Breast epithelium (tissue), 4 donors: ENCODE measurements around the gene SLC12A7. TPM values are rescaled to one million over a fixed set of nuclear protein-coding genes. Genes with fewer than 3 reads are reported as not detected.

Source experiments
- DNase-seq, 2 donors: peaks; one replicate each; pipeline ENCODE4 v3.0.0-alpha.2; 2019; ENCODE audit warnings: low spot score in 2 of 2
- H3K27ac ChIP-seq, 2 donors: fragments of 200-600 bp; sonication (generic) in 1 of 2; one replicate each; pipeline ENCODE4 v1.5.1; 2016 to 2019; ENCODE audit warnings: mild to moderate bottlenecking in 1 of 2
- H3K27me3 ChIP-seq, 2 donors: fragments of 200-600 bp; sonication (generic) in 1 of 2; one replicate each; pipeline versions ENCODE4 v1.5.1 to v1.6.0; 2017 to 2019; ENCODE audit warnings: control low read depth in 1 of 2, mild to moderate bottlenecking in 1 of 2
- H3K36me3 ChIP-seq: fragments of 200-600 bp; one replicate; pipeline ENCODE4 v1.5.1; 2019
- H3K4me1 ChIP-seq, 2 donors: fragments of 200-600 bp; sonication (generic); one replicate each; pipeline ENCODE4 v1.5.1; 2016 to 2019; ENCODE audit warnings: control low read depth in 1 of 2
- H3K4me3 ChIP-seq, 3 donors: fragments of 200-600 bp; sonication (generic); 1 replicate in 2 of 3; 2 replicates in 1 of 3; pipeline ENCODE4 v1.5.1; 2016 to 2019; ENCODE audit warnings: mild to moderate bottlenecking in 3 of 3, moderate library complexity in 2 of 3
- H3K9me3 ChIP-seq, 2 donors: fragments of 200-600 bp; sonication (generic) in 1 of 2; one replicate each; pipeline ENCODE4 v1.5.1; 2016 to 2019; ENCODE audit warnings: control low read depth in 1 of 2
- CTCF ChIP-seq, 3 donors: fragments of 450-650 bp; IDR thresholded peaks; one replicate each; pipeline ENCODE4 v1.5.1; 2016 to 2017; ENCODE audit warnings: antibody characterized with exemption in 3 of 3, mild to moderate bottlenecking in 3 of 3, moderate library complexity in 3 of 3
- POLR2A ChIP-seq: fragments of 450-650 bp; IDR thresholded peaks from one replicate; pipeline ENCODE4 v1.6.1; 2016; ENCODE audit warnings: antibody characterized with exemption, mild to moderate bottlenecking, moderate library complexity
- POLR2AphosphoS5 ChIP-seq, 3 donors: sonication (generic); formaldehyde crosslinking; IDR thresholded peaks; one replicate each; pipeline ENCODE4 v1.6.1; 2017; ENCODE audit warnings: antibody characterized with exemption in 3 of 3
- intact Hi-C: fragments of 100-400 bp; cut with DNase I; formaldehyde crosslinking; loops from one replicate; pipeline ENCODE4 v1.15.1; 2023; ENCODE audit warnings: low total_unique reads
- total RNA-seq, 3 donors: library from RNA; depleted of rRNA; stranded (reverse); fragments of >200 nt; gene quantifications; one replicate each; pipeline ENCODE4 v1.1.0, GENCODE V29; 2016

The SLC12A7 gene
- total RNA-seq, 3 donors from 2014 or later, result 21.4 to 31.5 (median 25.0) TPM

DNA sequence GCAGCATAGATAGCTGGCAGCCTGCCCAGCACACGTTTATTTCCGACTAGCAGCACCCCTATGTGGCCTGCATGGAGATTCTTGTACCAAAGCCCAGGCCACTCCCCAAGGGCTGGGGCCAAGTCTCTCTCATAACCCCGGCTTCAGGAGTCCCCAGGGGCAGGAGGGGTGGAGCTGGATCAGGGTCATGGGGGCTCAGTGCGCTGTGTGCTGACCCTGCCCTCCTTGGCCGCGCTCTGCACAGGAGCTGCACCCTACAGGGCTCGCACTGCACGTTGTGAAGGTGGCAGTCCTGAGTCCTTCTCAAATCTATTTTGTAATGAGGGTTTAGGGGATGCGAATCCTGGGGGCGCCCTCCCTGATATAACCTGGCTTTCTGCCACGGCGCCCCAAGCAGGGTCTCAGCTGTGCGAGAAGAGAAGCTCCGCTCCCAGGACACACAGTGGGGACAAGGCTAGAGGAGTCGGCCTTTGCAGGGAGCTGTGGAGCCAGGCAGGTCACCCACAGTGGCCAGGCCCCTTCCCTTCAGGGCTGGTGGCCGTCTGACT, 74.7 kb downstream of the SLC12A7 start:
- no peak overlapping the region for H3K4me3 ChIP-seq
- no peaks in the 10 kb centered on the region for H3K27me3 ChIP-seq
- no peaks in the 10 kb centered on the region for H3K36me3 ChIP-seq
- TF ChIP-seq POLR2AphosphoS5 (IDR thresholded peaks at IDR 0.05), result no peak
- H3K27ac ChIP-seq, result no peak overlapping the region
- DNase-seq, result no peak
- no peaks in the 10 kb centered on the region for H3K4me1 ChIP-seq
- intact Hi-C loops, result no loop called here
- no peaks in the 10 kb centered on the region for H3K9me3 ChIP-seq

DNA sequence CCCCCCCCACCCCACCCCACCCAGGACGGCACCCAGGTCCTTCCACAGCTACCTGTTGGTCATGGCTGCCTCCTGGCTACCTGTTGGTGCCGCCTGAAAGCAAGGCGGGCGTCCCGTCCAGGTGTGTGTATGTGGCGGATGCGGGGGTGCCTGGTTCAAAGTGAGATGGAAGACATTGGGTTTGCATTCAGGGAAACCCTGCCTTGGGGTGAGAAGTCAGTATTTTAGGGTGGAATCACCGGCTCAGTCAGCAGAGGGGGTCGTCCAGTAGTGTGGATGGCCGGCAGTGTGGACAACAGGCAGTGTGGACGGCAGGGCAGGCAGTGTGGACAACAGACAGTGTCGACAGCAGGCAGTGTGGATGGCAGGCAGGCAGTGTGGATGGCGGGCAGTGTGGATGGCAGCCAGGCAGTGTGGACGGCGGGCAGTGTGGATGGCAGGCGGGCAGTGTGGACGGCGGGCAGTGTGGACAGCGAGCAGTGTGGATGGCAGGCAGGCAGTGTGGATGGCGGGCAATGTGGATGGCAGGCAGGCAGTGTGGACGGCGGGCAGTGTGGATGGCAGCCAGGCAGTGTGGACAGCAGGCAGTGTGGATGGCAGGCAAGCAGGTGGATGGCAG, 75.2 kb downstream of the SLC12A7 start:
- no peak for TF ChIP-seq CTCF (IDR thresholded peaks at IDR 0.05)
- TF ChIP-seq POLR2AphosphoS5 (IDR thresholded peaks at IDR 0.05), result no peak
- no peak for TF ChIP-seq POLR2A
- Histone ChIP-seq H3K4me3 (no peak overlapping the region), H3K9me3 (no peaks in the 10 kb centered on the region), H3K36me3 (no peaks in the 10 kb centered on the region), H3K27ac (no peak overlapping the region), H3K4me1 (no peaks in the 10 kb centered on the region), H3K27me3 (no peaks in the 10 kb centered on the region)
- no peak for DNase-seq
- intact Hi-C loops, result no loop called here

DNA sequence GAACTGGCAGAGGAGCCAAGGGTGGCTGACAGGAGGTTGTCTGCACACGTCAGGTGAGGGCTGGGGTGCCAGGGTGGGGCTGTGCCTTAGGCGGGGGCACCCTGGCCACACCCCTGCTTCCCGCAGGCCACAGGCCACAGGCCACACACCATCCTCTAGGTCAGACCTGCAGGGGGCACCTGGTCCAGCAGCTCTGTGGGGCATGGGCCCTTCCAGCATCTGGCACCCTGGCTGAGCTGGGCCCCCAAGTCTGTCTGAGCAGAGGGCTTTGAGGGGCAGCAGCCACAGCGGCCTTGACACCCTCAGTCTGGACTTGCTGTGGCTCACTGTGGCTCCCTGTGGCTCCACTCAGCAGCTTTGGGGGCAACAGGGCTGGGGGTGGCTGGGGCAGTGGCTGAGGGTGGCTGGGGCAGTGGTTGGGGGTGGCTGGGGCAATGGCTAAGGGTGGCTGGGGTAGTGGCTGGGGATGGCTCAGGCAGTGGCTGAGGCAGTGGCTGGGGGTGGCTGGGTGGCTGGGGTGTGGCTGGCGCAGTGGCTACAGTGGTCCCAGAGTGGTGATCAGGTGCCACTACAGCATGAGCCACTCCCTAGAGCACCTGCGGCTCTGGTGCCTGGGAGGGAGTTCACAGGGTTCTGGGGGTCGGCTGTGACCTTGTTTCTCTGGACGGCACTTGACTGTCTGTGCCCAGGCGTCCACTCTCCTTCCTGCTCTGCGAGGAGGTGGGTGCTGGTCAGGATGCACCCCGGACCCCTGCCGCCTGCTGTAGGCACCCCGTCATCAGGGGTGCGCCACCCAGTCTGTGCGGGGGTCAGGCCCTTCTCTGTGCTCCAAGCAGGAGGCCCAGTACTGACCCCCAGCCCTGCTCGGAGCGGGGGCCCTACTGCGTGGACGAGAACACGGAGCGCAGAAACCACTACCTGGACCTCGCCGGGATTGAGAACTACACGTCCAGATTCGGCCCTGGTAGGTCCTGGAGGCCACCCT, 76.2 kb downstream of the SLC12A7 start:
- H3K27ac ChIP-seq, result no peak overlapping the region
- H3K36me3 ChIP-seq, result no peaks in the 10 kb centered on the region
- no peak overlapping the region for H3K4me3 ChIP-seq
- H3K27me3 ChIP-seq, result no peaks in the 10 kb centered on the region
- intact Hi-C loops, result no loop called here
- H3K4me1 ChIP-seq, result no peaks in the 10 kb centered on the region
- no peak for TF ChIP-seq POLR2A
- TF ChIP-seq POLR2AphosphoS5 (IDR thresholded peaks at IDR 0.05), result no peak
- TF ChIP-seq CTCF (IDR thresholded peaks at IDR 0.05), result no peak
- no peaks in the 10 kb centered on the region for H3K9me3 ChIP-seq
- no peak for DNase-seq

DNA sequence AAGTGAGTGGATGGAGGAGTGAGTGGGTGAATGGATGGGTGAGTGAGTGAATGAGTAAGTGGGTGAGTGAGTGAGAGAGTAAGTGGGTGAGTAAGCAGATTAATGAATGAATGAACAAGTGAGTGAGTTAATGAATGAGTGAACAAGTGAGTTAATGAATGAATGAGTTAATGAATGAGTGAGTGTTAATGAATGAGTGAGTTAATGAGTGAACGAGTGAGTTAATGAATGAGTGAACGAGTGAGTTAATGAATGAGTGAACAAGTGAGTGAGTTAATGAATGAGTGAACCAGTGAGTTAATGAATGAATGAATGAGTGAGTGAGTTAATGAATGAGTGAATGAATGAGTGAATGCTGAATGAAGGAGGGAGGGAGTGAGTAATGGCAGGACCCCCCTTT, 76.9 kb downstream of the SLC12A7 start:
- DNase-seq, result no peak
- Histone ChIP-seq H3K4me1 (no peaks in the 10 kb centered on the region), H3K4me3 (no peak overlapping the region), H3K27ac (no peak overlapping the region), H3K36me3 (no peaks in the 10 kb centered on the region), H3K27me3 (no peaks in the 10 kb centered on the region), H3K9me3 (no peaks in the 10 kb centered on the region)
- TF ChIP-seq POLR2AphosphoS5 (IDR thresholded peaks at IDR 0.05) (no peak), POLR2A (no peak), CTCF (IDR thresholded peaks at IDR 0.05) (no peak)
- intact Hi-C loops, result no loop called here

DNA sequence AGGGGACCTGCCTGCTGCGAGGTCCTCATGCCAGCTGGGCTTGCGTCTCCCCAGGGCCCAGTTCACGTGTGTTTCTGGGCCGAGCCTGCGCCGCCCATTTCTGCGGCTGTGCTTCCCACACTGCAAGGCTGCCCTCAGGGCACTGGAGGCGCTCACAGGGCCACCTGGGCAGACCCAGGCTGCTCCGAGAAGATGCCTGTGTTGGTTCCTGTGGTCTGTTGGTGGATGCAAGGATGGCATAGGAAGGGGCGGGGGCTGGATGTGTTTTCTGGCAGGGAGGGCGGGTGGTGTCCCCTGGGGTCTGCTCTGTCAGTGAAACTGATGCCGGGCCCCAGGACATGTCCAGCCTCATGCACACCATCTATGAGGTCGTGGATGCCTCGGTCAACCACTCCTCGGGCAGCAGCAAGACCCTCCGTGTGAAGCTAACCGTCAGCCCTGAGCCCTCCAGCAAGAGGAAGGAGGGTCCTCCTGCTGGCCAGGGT, 77.4 kb downstream of the SLC12A7 start:
- intact Hi-C loops, result no loop called here
- no peak for TF ChIP-seq CTCF (IDR thresholded peaks at IDR 0.05)
- TF ChIP-seq POLR2A, result no peak
- no peak for TF ChIP-seq POLR2AphosphoS5 (IDR thresholded peaks at IDR 0.05)
- no peaks in the 10 kb centered on the region for H3K4me1 ChIP-seq
- DNase-seq, result no peak
- H3K36me3 ChIP-seq, result no peaks in the 10 kb centered on the region
- H3K4me3 ChIP-seq, result no peak overlapping the region
- H3K27ac ChIP-seq, result no peak overlapping the region
- no peaks in the 10 kb centered on the region for H3K27me3 ChIP-seq
- H3K9me3 ChIP-seq, result no peaks in the 10 kb centered on the region
